Neural crest cell (in vitro differentiated cells): ENCODE measurements around the gene GNG7. TPM values are rescaled to one million over a fixed set of nuclear protein-coding genes. Genes with fewer than 3 reads are reported as not detected.

Experiments
- DNase-seq: peaks from one replicate; pipeline ENCODE4 v3.0.0; 2021; ENCODE audit warnings: low read depth, mixed read lengths, low spot score
- H3K27ac Mint-ChIP-seq: one replicate; pipeline ENCODE4 v1.8.0; 2021; ENCODE audit warnings: mild to moderate bottlenecking, mixed read lengths; ENCODE audit not compliant: unreplicated experiment
- H3K27me3 Mint-ChIP-seq: 2 replicates; pipeline ENCODE4 v1.8.0; 2021; ENCODE audit warnings: low read depth, mild to moderate bottlenecking, mixed read lengths
- H3K36me3 Mint-ChIP-seq: 2 replicates; pipeline ENCODE4 v1.8.0; 2021; ENCODE audit warnings: low read depth, mild to moderate bottlenecking, mixed read lengths
- H3K4me1 Mint-ChIP-seq: 2 replicates; pipeline ENCODE4 v1.8.0; 2021; ENCODE audit warnings: mixed read lengths
- H3K4me3 Mint-ChIP-seq: one replicate; pipeline ENCODE4 v1.8.0; 2021; ENCODE audit warnings: mild to moderate bottlenecking, mixed read lengths
- H3K9me3 Mint-ChIP-seq: 2 replicates; pipeline ENCODE4 v1.8.0; 2021; ENCODE audit warnings: mixed read lengths
- total RNA-seq: library from RNA; stranded (reverse); gene quantifications from 2 replicates; pipeline ENCODE4 v1.2.1, GENCODE V29; 2021
- TF ChIP-seq, protein P1 (sequence below): fragments of 200-600 bp; sonication (generic); conservative IDR thresholded peaks from 2 replicates; pipeline ENCODE4 v1.5.0; 2021; ENCODE audit warnings: antibody characterized with exemption, mild to moderate bottlenecking

The GNG7 gene
- total RNA-seq, 1 donor from 2014 or later: 13.9 TPM

DNA sequence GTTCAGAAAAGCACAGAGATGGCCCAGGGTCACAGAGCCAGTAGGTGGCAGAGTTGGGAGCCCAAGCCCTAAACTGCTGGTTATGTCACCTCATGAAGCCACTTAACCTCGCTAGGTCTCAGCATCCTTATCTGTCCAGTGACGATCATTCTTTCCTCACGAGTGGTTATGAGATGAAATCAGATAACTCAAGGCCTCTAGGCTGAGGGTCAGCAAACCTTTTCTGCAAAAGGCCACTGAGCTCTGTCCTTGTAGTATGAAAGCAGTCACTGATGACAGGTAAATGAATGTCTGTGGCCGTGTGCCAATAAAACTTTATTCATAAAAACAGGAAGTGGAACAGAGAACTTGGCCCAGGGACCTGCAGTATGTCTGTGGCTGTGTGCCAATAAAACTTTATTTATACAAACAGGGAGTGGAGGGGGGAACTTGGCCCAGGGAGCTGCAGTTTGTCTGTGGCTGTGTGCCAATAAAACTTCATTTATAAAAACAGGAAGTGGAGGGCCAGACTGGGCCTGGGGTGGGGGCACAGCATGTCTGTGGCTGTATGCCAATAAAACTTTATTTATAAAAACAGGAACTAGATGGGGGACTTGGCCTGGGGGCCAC is 71.2 kb downstream of the GNG7 start:
- no peaks in the 10 kb centered on the region for H3K27me3 Mint-ChIP-seq
- TF ChIP-seq, protein P1, sequence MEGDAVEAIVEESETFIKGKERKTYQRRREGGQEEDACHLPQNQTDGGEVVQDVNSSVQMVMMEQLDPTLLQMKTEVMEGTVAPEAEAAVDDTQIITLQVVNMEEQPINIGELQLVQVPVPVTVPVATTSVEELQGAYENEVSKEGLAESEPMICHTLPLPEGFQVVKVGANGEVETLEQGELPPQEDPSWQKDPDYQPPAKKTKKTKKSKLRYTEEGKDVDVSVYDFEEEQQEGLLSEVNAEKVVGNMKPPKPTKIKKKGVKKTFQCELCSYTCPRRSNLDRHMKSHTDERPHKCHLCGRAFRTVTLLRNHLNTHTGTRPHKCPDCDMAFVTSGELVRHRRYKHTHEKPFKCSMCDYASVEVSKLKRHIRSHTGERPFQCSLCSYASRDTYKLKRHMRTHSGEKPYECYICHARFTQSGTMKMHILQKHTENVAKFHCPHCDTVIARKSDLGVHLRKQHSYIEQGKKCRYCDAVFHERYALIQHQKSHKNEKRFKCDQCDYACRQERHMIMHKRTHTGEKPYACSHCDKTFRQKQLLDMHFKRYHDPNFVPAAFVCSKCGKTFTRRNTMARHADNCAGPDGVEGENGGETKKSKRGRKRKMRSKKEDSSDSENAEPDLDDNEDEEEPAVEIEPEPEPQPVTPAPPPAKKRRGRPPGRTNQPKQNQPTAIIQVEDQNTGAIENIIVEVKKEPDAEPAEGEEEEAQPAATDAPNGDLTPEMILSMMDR: no peak
- H3K27ac Mint-ChIP-seq: no peak overlapping the region
- DNase-seq: no peak
- H3K9me3 Mint-ChIP-seq: no peaks in the 10 kb centered on the region
- H3K4me3 Mint-ChIP-seq: no peak overlapping the region
- no peaks in the 10 kb centered on the region for H3K4me1 Mint-ChIP-seq
- H3K36me3 Mint-ChIP-seq: no peaks in the 10 kb centered on the region

DNA sequence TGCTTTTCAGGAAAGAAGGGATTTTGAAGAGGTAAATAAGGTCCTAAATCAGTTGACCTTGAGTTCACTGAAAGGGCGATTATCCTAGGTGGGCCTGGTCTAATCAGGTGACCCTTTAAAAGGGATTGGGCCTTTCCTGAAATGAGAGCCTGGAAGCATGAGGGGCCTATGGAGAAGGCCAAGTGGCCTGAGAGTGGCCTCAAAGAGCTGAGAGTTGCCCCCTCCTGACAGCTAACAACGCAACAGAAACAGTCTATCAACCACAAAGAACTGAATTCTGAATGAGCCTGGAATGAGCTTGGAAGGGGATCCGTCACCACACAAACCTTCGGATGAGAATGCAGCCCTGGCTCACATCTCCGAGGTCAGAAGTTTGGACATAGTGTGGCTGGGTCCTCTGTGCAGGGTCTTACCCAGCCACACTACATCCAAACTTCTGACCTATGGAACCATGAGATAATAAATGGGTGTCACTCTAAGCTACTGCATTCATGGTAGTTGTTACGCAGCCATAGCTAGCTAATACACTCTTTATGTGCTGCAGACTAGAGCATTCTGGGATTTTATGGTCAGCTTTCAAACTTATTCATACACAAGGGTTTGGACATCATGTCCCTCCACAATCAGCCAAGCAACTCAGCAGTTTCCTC is 72.0 kb downstream of the GNG7 start:
- H3K27me3 Mint-ChIP-seq: no peaks in the 10 kb centered on the region
- no peaks in the 10 kb centered on the region for H3K4me1 Mint-ChIP-seq
- no peak for DNase-seq
- no peak overlapping the region for H3K4me3 Mint-ChIP-seq
- no peaks in the 10 kb centered on the region for H3K36me3 Mint-ChIP-seq
- TF ChIP-seq, protein P1: no peak
- H3K9me3 Mint-ChIP-seq: no peaks in the 10 kb centered on the region
- no peak overlapping the region for H3K27ac Mint-ChIP-seq

DNA sequence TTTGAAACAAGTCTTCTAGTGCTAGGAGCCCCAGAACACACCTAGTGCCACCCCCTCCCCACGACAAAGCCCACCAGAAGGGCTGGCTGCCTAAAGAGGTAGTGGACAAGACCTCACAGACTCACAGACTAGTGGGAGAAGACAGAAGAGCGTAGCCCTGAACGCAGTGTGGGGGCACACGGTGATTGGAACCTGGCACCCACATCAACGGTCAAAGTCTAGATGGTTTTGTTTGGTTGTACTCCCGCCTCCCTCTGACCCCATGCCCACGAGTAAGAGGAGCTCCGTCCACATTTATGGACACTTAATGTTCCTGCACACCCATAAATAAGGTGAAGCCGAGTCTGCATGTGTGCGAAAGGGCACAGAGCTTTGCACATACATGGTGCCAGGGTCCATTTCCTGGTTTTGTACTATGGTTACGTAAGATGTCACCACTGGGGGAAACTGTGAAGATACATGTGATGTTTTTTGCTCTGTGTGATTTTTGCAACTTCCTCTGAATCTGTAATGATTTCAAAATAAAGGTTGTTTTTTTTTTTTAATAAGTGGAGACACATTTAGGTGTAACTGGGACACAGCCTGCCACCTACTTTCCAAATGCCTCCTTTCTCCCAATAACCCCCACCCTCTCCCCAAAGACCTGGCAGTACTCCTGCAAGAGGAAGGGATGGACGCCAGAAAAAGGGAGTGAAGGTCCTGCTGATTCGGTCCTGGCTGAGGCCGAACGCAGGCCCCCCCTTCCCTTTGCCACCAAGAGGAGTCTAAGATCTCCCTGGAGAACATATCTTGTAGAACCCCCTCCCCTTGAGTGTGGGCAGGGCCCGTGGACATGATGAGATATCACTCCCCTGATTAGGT is 72.8 kb downstream of the GNG7 start:
- TF ChIP-seq, protein P1: no peak
- H3K9me3 Mint-ChIP-seq: no peaks in the 10 kb centered on the region
- H3K27ac Mint-ChIP-seq: no peak overlapping the region
- H3K4me1 Mint-ChIP-seq: no peaks in the 10 kb centered on the region
- no peak overlapping the region for H3K4me3 Mint-ChIP-seq
- no peaks in the 10 kb centered on the region for H3K36me3 Mint-ChIP-seq
- H3K27me3 Mint-ChIP-seq: no peaks in the 10 kb centered on the region
- no peak for DNase-seq

DNA sequence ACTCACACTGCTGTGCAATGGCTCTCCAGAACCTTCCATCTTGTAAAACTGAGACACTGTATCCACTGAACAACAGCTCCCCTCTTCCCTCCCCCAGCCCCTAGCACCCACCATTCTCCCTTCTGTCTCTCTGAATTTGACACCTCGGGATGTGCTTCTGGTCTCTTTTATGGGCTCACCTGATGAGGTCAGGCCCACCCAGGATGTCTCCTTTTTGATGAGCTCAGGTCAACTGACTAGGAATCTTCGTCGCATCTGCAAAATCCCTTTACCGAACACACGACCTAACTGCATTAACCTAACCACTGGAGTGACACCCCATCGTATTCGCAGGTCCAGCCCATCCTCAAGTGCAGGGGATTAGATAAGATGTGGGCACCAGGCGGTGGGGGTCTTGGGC is 73.9 kb downstream of the GNG7 start:
- Mint-ChIP-seq H3K4me3 (no peak overlapping the region), H3K9me3 (no peaks in the 10 kb centered on the region), H3K27me3 (no peaks in the 10 kb centered on the region), H3K27ac (no peak overlapping the region), H3K36me3 (no peaks in the 10 kb centered on the region), H3K4me1 (peaks cover 4% of the 10 kb centered on the region)
- no peak for DNase-seq
- TF ChIP-seq, protein P1: no peak

DNA sequence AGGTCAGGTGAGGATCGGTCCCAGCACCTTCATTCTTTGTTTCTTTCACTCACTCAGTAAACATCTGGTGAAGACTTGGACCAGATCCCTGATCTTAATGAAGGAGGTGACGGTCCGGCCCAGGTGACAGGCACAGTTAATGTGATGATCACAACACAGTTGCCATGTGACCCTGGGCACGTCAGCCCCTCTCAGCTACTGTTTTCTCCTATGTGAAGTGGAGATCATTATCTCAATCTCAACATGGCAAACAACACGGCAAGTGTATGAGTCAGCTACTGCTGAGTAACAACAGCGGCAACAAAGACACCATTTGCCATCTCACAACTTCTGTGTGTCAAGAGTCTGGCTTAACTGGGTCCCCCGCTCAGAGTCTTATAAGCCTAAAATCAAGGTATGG is 74.6 kb downstream of the GNG7 start:
- Mint-ChIP-seq H3K9me3 (no peaks in the 10 kb centered on the region), H3K27me3 (no peaks in the 10 kb centered on the region), H3K4me1 (peaks cover 4% of the 10 kb centered on the region), H3K27ac (no peak overlapping the region), H3K4me3 (no peak overlapping the region), H3K36me3 (no peaks in the 10 kb centered on the region)
- DNase-seq: no peak
- TF ChIP-seq, protein P1: no peak
